ENCODE measurements around the gene YAF2.
"Not testable (repeated sequence)": the region's sequence is repeated elsewhere in the genome, so short reads cannot be mapped to it uniquely, and the experiment has no call there.

YAF2 gene

GRCh38 chr12:42192258-42192657 is 45.8 kb downstream of the YAF2 start:
- no peak for DNase-seq

GRCh38 chr12:42190376-42190775 is 47.7 kb downstream of the YAF2 start:
- DNase-seq: no peak

GRCh38 chr12:42188275-42188674 is 49.8 kb downstream of the YAF2 start:
- not testable (repeated sequence) for DNase-seq

- no peak for DNase-seq
Observed at GRCh38 chr12:42187799-42188198, 50.2 kb downstream of the YAF2 start.

GRCh38 chr12:42186793-42187192 is 51.3 kb downstream of the YAF2 start:
- DNase-seq: no peak

- DNase-seq: no peak
Observed at GRCh38 chr12:42182394-42182793, 55.7 kb downstream of the YAF2 start.

GRCh38 chr12:42180990-42181596 is 57.0 kb downstream of the YAF2 start:
- DNase-seq: no peak

GRCh38 chr12:42178101-42178500 is 59.9 kb downstream of the YAF2 start:
- DNase-seq: no peak

GRCh38 chr12:42174978-42175377 is 63.1 kb downstream of the YAF2 start:
- no peak for DNase-seq

GRCh38 chr12:42173961-42174521 is 64.0 kb downstream of the YAF2 start:
- DNase-seq: no peak

- DNase-seq: no peak
Observed at GRCh38 chr12:42172441-42173210, 65.4 kb downstream of the YAF2 start.

- no peak for DNase-seq
Observed at GRCh38 chr12:42167711-42168110, 70.3 kb downstream of the YAF2 start.

GRCh38 chr12:42166501-42166900 is 71.5 kb downstream of the YAF2 start:
- DNase-seq: no peak

- no peak for DNase-seq
Observed at GRCh38 chr12:42163913-42164312, 74.1 kb downstream of the YAF2 start.

- DNase-seq: no peak
Observed at GRCh38 chr12:42162965-42163364, 75.1 kb downstream of the YAF2 start.

GRCh38 chr12:42162193-42162592 is 75.9 kb downstream of the YAF2 start:
- DNase-seq: no peak

- no peak for DNase-seq
Observed at GRCh38 chr12:42161529-42161928, 76.5 kb downstream of the YAF2 start.

- DNase-seq: no peak
Observed at GRCh38 chr12:42156232-42156631, 81.8 kb downstream of the YAF2 start.

- no peak for DNase-seq
Observed at GRCh38 chr12:42145552-42146215, 92.4 kb downstream of the YAF2 start.

GRCh38 chr12:42145197-42145549 is 92.9 kb downstream of the YAF2 start:
- DNase-seq: no peak

GRCh38 chr12:42144408-42145196 is 93.4 kb downstream of the YAF2 start, which contains the start of gene GXYLT1:
GXYLT1 (minus strand) TSS chr12:42144874; CDS start chr12:42144646, 228 bp downstream.
- DNase-seq: peak; percentile 67

GRCh38 chr12:42144158-42144407 is 94.0 kb downstream of the YAF2 start:
- DNase-seq: no peak

GRCh38 chr12:42143452-42144157 is 94.4 kb downstream of the YAF2 start:
- DNase-seq: no peak
